K562 (cell line): ENCODE data around the gene TUBA4B. TPM values are rescaled to one million over a fixed set of nuclear protein-coding genes. Genes with fewer than 3 reads are reported as not detected.

Experiments used
- BCLAF1 ChIP-seq, 2 experiments: fragments of 450-650 bp in 1 of 2; IDR thresholded peaks; 2 replicates each; pipeline ENCODE4 v1.6.1; 2011 to 2017; ENCODE audit warnings: low read depth in 2 of 2, antibody characterized with exemption in 1 of 2, borderline replicate concordance in 1 of 2, low read length in 1 of 2, mild to moderate bottlenecking in 1 of 2, mixed read lengths in 1 of 2; ENCODE audit not compliant: control insufficient read depth in 1 of 2
- CTCF ChIP-seq, 3 experiments: IDR thresholded peaks in 2 of 3; conservative IDR thresholded peaks in 1 of 3; 2 replicates each; pipeline ENCODE4 v1.5.1; 2011 to 2012; ENCODE audit warnings: low read length in 3 of 3, mild to moderate bottlenecking in 3 of 3, control low read depth in 2 of 3, improper control_type of control experiment in 1 of 3, inconsistent platforms in 1 of 3, low read depth in 1 of 3, mixed read lengths in 1 of 3, moderate library complexity in 1 of 3; ENCODE audit not compliant: insufficient read depth in 2 of 3
- E2F8 ChIP-seq: fragments of 450-650 bp; IDR thresholded peaks from 2 replicates; pipeline ENCODE4 v1.7.1; 2018; ENCODE audit warnings: mild to moderate bottlenecking, low read depth; ENCODE audit not compliant: partially characterized antibody
- GATAD2A ChIP-seq: fragments of 450-650 bp; IDR thresholded peaks from 2 replicates; pipeline ENCODE4 v1.6.1; 2017
- GATAD2B ChIP-seq: fragments of 450-650 bp; IDR thresholded peaks from 2 replicates; pipeline ENCODE4 v1.6.1; 2017; ENCODE audit warnings: mild to moderate bottlenecking, borderline replicate concordance
- GTF2E2 ChIP-seq: fragments of 200-800 bp; sonication (Bioruptor generic); IDR thresholded peaks from 2 replicates; pipeline ENCODE4 v1.6.1; 2016; ENCODE audit warnings: missing genetic modification characterization, missing compliant biosample characterization
- HCFC1 ChIP-seq: IDR thresholded peaks from 2 replicates; pipeline ENCODE4 v1.6.1; 2012; ENCODE audit warnings: low read depth, low read length, improper control_type of control experiment
- HES1 ChIP-seq: fragments of 450-650 bp; IDR thresholded peaks from 2 replicates; pipeline ENCODE4 v1.6.1; 2016; ENCODE audit warnings: low read depth, mild to moderate bottlenecking, moderate library complexity
- KAT2B ChIP-seq: IDR thresholded peaks from one replicate; pipeline ENCODE4 v1.6.1; 2012; ENCODE audit warnings: low read depth, mild to moderate bottlenecking, control low read depth, inconsistent platforms, low read length, moderate library complexity
- ZBTB26 ChIP-seq: fragments of 450-650 bp; formaldehyde crosslinking; IDR thresholded peaks from 2 replicates; pipeline ENCODE4 v1.4.0; 2022; ENCODE audit warnings: missing genetic modification characterization
- ZBTB49 ChIP-seq: sonication (generic); formaldehyde crosslinking; IDR thresholded peaks from 2 replicates; pipeline ENCODE4 v1.8.0; 2022; ENCODE audit warnings: missing genetic modification reagents, mild to moderate bottlenecking, borderline replicate concordance
- polyA plus RNA-seq, 8 experiments: library from polyadenylated mRNA; depleted of rRNA in 4 of 8; stranded (reverse) in 5 of 8; unstranded in 3 of 8; fragments of >200 nt; fragmentation: Nextera tagmentation in 2 of 8; fragmentation: Illumina TruSeq in 1 of 8; extraction: Ambion mirVana in 2 of 8; extraction: Trizol in 1 of 8; gene quantifications; 2 replicates each; pipeline versions ENCODE4 v1.2.1 to v1.2.3, GENCODE V29; 2011 to 2014; ENCODE audit warnings: inconsistent platforms in 1 of 8, missing spikeins in 1 of 8
- total RNA-seq, 7 experiments: library from RNA; depleted of rRNA in 6 of 7; stranded (reverse); fragments of >200 nt in 6 of 7; fragmentation: Illumina TruSeq in 2 of 7; extraction: Trizol in 2 of 7; gene quantifications; 2 replicates each; pipeline versions ENCODE4 v1.2.1 to v1.2.3, GENCODE V29; 2011 to 2021; ENCODE audit warnings: low replicate concordance in 1 of 7

The TUBA4B gene
- total and polyA plus RNA-seq, 9 of the 15 experiments (the other 6 are each of a cell fraction or from before 2014, with no cell fraction given), result 0.04 TPM; not detected in 8

GRCh38 chr2:219279151-219279915 lies 26.3 kb downstream of the TUBA4B start, which contains the start of gene DNAJB2 (continued):
- TF ChIP-seq GATAD2B (peak; percentile 96; the same call in 1 of the 2 replicates), KAT2B (no peak), E2F8 (peak; percentile 29), GTF2E2 (tag) (no peak), HES1 (peak; percentile 89), CTCF (IDR thresholded peaks at IDR 0.05 in 2 of 3, conservative IDR thresholded peaks at IDR 0.05 in 1 of 3; ENCODE audit: insufficient read depth in 2 of 3, low read depth in 1 of 3, low read length in 3 of 3) (peak; percentile 55 to 83 (median 78)), ZBTB49 (no peak), ZBTB26 (CRISPR knock-in tag) (no peak), GATAD2A (0 out of 2 replicates have a peak, but pooled peaks have one; percentile 43), BCLAF1 (IDR thresholded peaks at IDR 0.05; ENCODE audit: borderline replicate concordance in 1 of 2, control insufficient read depth in 1 of 2, low read depth in 2 of 2, low read length in 1 of 2) (0 out of 4 replicates have a peak, but pooled peaks of 1 of the 2 experiments have one; percentile 66), HCFC1 (peak; percentile 44)
